Measurements from ENCODE around the gene MTF2. TPM values are rescaled to one million over a fixed set of nuclear protein-coding genes. Genes with fewer than 3 reads are reported as not detected.

The MTF2 gene
- total and polyA plus RNA-seq, 9 of the 15 experiments (the other 6 are each of a cell fraction or from before 2014, with no cell fraction given), result 29.3 to 124 (median 57.7) TPM

- TF ChIP-seq PRDM10 (IDR thresholded peaks at IDR 0.05; ENCODE audit: partially characterized antibody), result no peak
- TF ChIP-seq, protein P1, sequence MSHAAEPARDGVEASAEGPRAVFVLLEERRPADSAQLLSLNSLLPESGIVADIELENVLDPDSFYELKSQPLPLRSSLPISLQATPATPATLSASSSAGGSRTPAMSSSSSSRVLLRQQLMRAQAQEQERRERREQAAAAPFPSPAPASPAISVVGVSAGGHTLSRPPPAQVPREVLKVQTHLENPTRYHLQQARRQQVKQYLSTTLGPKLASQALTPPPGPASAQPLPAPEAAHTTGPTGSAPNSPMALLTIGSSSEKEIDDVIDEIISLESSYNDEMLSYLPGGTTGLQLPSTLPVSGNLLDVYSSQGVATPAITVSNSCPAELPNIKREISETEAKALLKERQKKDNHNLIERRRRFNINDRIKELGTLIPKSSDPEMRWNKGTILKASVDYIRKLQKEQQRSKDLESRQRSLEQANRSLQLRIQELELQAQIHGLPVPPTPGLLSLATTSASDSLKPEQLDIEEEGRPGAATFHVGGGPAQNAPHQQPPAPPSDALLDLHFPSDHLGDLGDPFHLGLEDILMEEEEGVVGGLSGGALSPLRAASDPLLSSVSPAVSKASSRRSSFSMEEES (CRISPR knock-in tag; IDR thresholded peaks at IDR 0.05), result no peak
- TF ChIP-seq GTF2A2 (tag; IDR thresholded peaks at IDR 0.05), result 0 out of 2 replicates have a peak, but pooled peaks have one; percentile 29
- peak; percentile 61; the same call in 1 of the 2 replicates for TF ChIP-seq TOE1 (IDR thresholded peaks at IDR 0.05; ENCODE audit: borderline replicate concordance)
- TF ChIP-seq TOE1 (CRISPR knock-in tag; IDR thresholded peaks at IDR 0.05; ENCODE audit: borderline replicate concordance, low read depth), result peak; percentile 26; the same call in 1 of the 2 replicates
- TF ChIP-seq ZNF41 (CRISPR knock-in tag; conservative IDR thresholded peaks at IDR 0.05), result no peak
- TF ChIP-seq, protein P2, sequence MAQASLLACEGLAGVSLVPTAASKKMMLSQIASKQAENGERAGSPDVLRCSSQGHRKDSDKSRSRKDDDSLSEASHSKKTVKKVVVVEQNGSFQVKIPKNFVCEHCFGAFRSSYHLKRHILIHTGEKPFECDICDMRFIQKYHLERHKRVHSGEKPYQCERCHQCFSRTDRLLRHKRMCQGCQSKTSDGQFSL (CRISPR knock-in tag; IDR thresholded peaks at IDR 0.05), result 0 out of 2 replicates have a peak, but pooled peaks have one; percentile 31
- TF ChIP-seq, protein P2 (tag; IDR thresholded peaks at IDR 0.05), result no peak
- TF ChIP-seq JUND (IDR thresholded peaks at IDR 0.05; ENCODE audit: borderline replicate concordance, low read depth, low read length), result peak; percentile 45; the same call in 1 of the 2 replicates
- TF ChIP-seq JUND (tag; IDR thresholded peaks at IDR 0.05; ENCODE audit: borderline replicate concordance, low read depth, low read length), result no peak; the same call in 2 of the 3 replicates
- no peak for TF ChIP-seq PRMT5 (CRISPR knock-in tag; IDR thresholded peaks at IDR 0.05)
- peak; percentile 60; the same call in 1 of the 2 replicates for TF ChIP-seq ETV5 (CRISPR knock-in tag; IDR thresholded peaks at IDR 0.05; ENCODE audit: low read depth)
- TF ChIP-seq ZNF263 (CRISPR knock-in tag; IDR thresholded peaks at IDR 0.05; ENCODE audit: borderline replicate concordance), result peak; percentile 78; the same call in 1 of the 2 replicates
- TF ChIP-seq, protein P3, sequence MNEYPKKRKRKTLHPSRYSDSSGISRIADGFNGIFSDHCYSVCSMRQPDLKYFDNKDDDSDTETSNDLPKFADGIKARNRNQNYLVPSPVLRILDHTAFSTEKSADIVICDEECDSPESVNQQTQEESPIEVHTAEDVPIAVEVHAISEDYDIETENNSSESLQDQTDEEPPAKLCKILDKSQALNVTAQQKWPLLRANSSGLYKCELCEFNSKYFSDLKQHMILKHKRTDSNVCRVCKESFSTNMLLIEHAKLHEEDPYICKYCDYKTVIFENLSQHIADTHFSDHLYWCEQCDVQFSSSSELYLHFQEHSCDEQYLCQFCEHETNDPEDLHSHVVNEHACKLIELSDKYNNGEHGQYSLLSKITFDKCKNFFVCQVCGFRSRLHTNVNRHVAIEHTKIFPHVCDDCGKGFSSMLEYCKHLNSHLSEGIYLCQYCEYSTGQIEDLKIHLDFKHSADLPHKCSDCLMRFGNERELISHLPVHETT (CRISPR knock-in tag; conservative IDR thresholded peaks at IDR 0.05 in 1 of 2, IDR thresholded peaks at IDR 0.05 in 1 of 2), result peak in 1 of 2 experiments; percentile 76; a peak in 2 of 4 replicates
- TF ChIP-seq ZNF785 (CRISPR knock-in tag; IDR thresholded peaks at IDR 0.05), result no peak
- TF ChIP-seq, protein P4, sequence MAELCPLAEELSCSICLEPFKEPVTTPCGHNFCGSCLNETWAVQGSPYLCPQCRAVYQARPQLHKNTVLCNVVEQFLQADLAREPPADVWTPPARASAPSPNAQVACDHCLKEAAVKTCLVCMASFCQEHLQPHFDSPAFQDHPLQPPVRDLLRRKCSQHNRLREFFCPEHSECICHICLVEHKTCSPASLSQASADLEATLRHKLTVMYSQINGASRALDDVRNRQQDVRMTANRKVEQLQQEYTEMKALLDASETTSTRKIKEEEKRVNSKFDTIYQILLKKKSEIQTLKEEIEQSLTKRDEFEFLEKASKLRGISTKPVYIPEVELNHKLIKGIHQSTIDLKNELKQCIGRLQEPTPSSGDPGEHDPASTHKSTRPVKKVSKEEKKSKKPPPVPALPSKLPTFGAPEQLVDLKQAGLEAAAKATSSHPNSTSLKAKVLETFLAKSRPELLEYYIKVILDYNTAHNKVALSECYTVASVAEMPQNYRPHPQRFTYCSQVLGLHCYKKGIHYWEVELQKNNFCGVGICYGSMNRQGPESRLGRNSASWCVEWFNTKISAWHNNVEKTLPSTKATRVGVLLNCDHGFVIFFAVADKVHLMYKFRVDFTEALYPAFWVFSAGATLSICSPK (IDR thresholded peaks at IDR 0.05; ENCODE audit: borderline replicate concordance), result no peak
Measured at GRCh38 chr1:93179886-93180722, 101.0 kb downstream of the MTF2 start, which contains the start of gene TMED5 (continued).

Data from K562 (cell line).